IPS-15b (cell line): Measurements from ENCODE around the gene MAGI1.

Experiments
- H3K27me3 ChIP-seq: one replicate; pipeline ENCODE4 v1.6.1; 2013; ENCODE audit warnings: low read length; ENCODE audit not compliant: control insufficient read depth, insufficient read depth
- H3K36me3 ChIP-seq: one replicate; pipeline ENCODE4 v1.6.1; 2013; ENCODE audit warnings: low read length; ENCODE audit not compliant: control insufficient read depth, insufficient read depth
- H3K4me1 ChIP-seq: one replicate; pipeline ENCODE4 v1.6.1; 2013; ENCODE audit warnings: mild to moderate bottlenecking, low read length; ENCODE audit not compliant: control insufficient read depth, insufficient read depth
- H3K4me3 ChIP-seq: one replicate; pipeline ENCODE4 v1.5.1; 2013; ENCODE audit warnings: low read depth, low read length
- H3K9ac ChIP-seq: one replicate; pipeline ENCODE4 v1.6.1; 2013; ENCODE audit warnings: low read depth, mild to moderate bottlenecking, low read length
- H3K9me3 ChIP-seq: one replicate; pipeline ENCODE4 v1.6.1; 2013; ENCODE audit warnings: mild to moderate bottlenecking, low read length; ENCODE audit not compliant: control insufficient read depth, insufficient read depth

The MAGI1 gene

GRCh38 chr3:65481085-65481484 lies 557.6 kb downstream of the MAGI1 start:
- no peak overlapping the region for H3K4me3 ChIP-seq
- H3K9me3 ChIP-seq, result no peaks in the 10 kb centered on the region
- H3K9ac ChIP-seq, result no peak overlapping the region
- no peaks in the 10 kb centered on the region for H3K27me3 ChIP-seq
- H3K36me3 ChIP-seq, result no peaks in the 10 kb centered on the region
- H3K4me1 ChIP-seq, result peaks cover 49% of the 10 kb centered on the region

DNA sequence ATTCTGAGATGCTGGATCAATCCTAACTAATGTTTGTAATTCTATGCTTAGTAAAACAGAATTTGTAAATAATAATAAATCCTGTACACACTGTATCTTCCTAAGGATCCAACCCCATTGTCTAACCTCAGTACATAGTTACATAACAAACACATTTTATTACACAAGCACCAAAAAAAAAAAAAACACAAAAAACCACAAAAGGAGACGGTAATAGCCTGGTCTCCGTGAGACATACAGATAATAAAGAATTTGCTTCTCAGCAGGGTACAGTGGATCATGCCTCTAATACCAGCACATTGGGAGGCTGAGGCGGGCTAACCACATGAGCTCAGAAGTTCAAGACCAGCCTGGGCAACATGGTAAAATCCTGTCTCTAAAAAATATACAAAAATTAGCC lies 558.7 kb downstream of the MAGI1 start:
- H3K4me3 ChIP-seq, result no peak overlapping the region
- H3K36me3 ChIP-seq, result no peaks in the 10 kb centered on the region
- no peak overlapping the region for H3K9ac ChIP-seq
- H3K27me3 ChIP-seq, result no peaks in the 10 kb centered on the region
- no peaks in the 10 kb centered on the region for H3K9me3 ChIP-seq
- peaks cover 40% of the 10 kb centered on the region for H3K4me1 ChIP-seq

GRCh38 chr3:65478551-65479500 lies 559.9 kb downstream of the MAGI1 start:
- H3K4me1 ChIP-seq, result peaks cover 28% of the 10 kb centered on the region
- no peaks in the 10 kb centered on the region for H3K36me3 ChIP-seq
- H3K9me3 ChIP-seq, result no peaks in the 10 kb centered on the region
- H3K4me3 ChIP-seq, result no peak overlapping the region
- H3K27me3 ChIP-seq, result no peaks in the 10 kb centered on the region
- no peak overlapping the region for H3K9ac ChIP-seq

- Histone ChIP-seq H3K36me3 (no peaks in the 10 kb centered on the region), H3K9me3 (no peaks in the 10 kb centered on the region), H3K9ac (no peak overlapping the region), H3K4me1 (peaks cover 9% of the 10 kb centered on the region), H3K4me3 (no peak overlapping the region), H3K27me3 (no peaks in the 10 kb centered on the region)
Measured at GRCh38 chr3:65473736-65474135, 565.0 kb downstream of the MAGI1 start.

DNA sequence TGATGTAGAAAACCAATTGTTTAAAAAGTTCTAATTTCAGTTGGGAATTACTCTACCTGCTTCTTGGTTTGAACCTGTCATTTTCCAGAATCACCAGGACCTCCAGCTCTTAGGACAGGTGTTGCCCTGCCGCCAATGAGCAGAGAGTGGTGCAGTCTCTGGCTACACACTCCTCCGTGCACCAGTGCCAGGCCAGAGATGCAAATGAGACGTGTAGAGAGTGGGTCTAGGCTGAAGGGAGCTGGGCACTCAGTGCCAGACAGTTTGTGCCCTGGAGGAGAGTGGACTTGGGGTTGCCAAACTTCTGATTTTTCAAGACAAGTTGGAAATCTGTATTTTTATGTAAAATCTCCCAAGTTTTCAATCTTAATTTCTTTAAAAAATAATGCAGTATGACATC lies 566.2 kb downstream of the MAGI1 start:
- Histone ChIP-seq H3K36me3 (no peaks in the 10 kb centered on the region), H3K9ac (no peak overlapping the region), H3K4me1 (no peaks in the 10 kb centered on the region), H3K9me3 (no peaks in the 10 kb centered on the region), H3K27me3 (no peaks in the 10 kb centered on the region), H3K4me3 (no peak overlapping the region)

- no peak overlapping the region for H3K4me3 ChIP-seq
- peaks cover 6% of the 10 kb centered on the region for H3K4me1 ChIP-seq
- no peaks in the 10 kb centered on the region for H3K9me3 ChIP-seq
- H3K27me3 ChIP-seq, result no peaks in the 10 kb centered on the region
- no peak overlapping the region for H3K9ac ChIP-seq
- no peaks in the 10 kb centered on the region for H3K36me3 ChIP-seq
Measured at GRCh38 chr3:65466300-65466988, 572.3 kb downstream of the MAGI1 start.

DNA sequence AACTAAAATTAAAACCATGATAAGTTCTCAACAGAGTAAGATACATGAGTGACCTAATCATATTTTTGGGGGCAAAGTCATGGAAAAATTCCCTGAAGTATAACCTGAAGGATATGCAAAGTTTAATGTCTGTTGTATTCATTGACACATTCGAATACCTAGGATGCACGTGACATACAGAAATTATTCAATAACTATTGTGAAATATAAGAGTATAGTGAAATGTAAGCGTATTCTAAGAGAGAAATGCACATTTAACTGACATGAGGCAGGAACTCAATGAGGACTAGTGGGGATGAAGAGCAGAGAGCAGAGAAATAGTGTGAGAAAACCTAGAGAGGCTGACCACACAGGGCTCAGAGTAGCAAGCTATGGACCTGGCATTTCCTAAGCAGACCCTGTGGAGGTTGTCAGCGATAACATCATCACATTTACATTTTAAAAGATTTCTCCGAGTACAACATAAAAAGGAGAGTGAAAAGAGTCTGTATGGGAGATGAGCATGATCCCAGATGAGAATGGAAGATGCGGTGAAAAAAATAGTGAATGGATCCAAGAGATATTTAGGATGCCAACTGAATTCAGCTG lies 588.8 kb downstream of the MAGI1 start:
- Histone ChIP-seq H3K4me3 (no peak overlapping the region), H3K36me3 (no peaks in the 10 kb centered on the region), H3K9ac (no peak overlapping the region), H3K4me1 (no peaks in the 10 kb centered on the region), H3K9me3 (no peaks in the 10 kb centered on the region), H3K27me3 (no peaks in the 10 kb centered on the region)

- Histone ChIP-seq H3K27me3 (no peaks in the 10 kb centered on the region), H3K9me3 (no peaks in the 10 kb centered on the region), H3K36me3 (no peaks in the 10 kb centered on the region), H3K4me1 (peaks cover 5% of the 10 kb centered on the region), H3K4me3 (no peak overlapping the region), H3K9ac (no peak overlapping the region)
Measured at GRCh38 chr3:65448120-65448519, 590.6 kb downstream of the MAGI1 start.

DNA sequence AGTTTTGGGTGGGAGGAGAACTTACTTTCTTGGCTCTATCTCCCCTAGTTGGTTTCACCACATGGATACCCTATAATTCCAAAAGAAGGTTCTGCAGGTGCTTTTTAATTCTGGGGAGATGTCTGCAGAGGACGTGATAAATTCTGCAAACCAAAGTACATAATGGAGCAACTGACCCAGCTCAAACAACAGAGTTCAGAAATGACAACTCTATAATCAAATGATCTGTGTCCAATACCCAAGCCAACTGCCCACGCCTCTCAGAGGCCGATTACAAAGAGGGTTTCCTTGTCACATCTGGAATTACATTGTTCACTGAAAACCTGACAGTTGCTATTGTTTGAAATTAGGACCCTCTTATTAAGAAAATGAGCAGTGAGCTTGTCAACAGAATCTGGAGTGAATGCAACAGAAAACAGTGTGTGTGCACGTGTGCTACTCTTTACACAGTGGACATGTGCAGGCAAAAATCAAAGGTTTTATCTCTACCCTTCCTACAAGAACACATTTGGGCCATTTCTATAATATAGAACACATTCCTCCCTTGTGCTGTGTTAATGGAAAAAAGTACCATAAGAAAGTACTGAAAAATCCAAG lies 593.0 kb downstream of the MAGI1 start:
- no peaks in the 10 kb centered on the region for H3K27me3 ChIP-seq
- no peak overlapping the region for H3K9ac ChIP-seq
- no peaks in the 10 kb centered on the region for H3K9me3 ChIP-seq
- H3K4me3 ChIP-seq, result no peak overlapping the region
- H3K36me3 ChIP-seq, result no peaks in the 10 kb centered on the region
- H3K4me1 ChIP-seq, result peaks cover 5% of the 10 kb centered on the region

GRCh38 chr3:65444447-65444815 lies 594.3 kb downstream of the MAGI1 start:
- H3K4me1 ChIP-seq, result peaks cover 9% of the 10 kb centered on the region
- no peaks in the 10 kb centered on the region for H3K27me3 ChIP-seq
- H3K36me3 ChIP-seq, result no peaks in the 10 kb centered on the region
- H3K9ac ChIP-seq, result no peak overlapping the region
- H3K9me3 ChIP-seq, result no peaks in the 10 kb centered on the region
- no peak overlapping the region for H3K4me3 ChIP-seq

- H3K9me3 ChIP-seq, result no peaks in the 10 kb centered on the region
- no peaks in the 10 kb centered on the region for H3K27me3 ChIP-seq
Measured at GRCh38 chr3:65443739-65444446, 594.8 kb downstream of the MAGI1 start.

More at GRCh38 chr3:65443739-65444446, 594.8 kb downstream of the MAGI1 start:
- no peak overlapping the region for H3K4me3 ChIP-seq
- peaks cover 9% of the 10 kb centered on the region for H3K4me1 ChIP-seq
- no peak overlapping the region for H3K9ac ChIP-seq
- H3K36me3 ChIP-seq, result no peaks in the 10 kb centered on the region
